HepG2 (cell line): ENCODE results near the gene DBNDD1. TPM values are rescaled to one million over a fixed set of nuclear protein-coding genes. Genes with fewer than 3 reads are reported as not detected.

Experiments
- ISX ChIP-seq: sonication (generic); formaldehyde crosslinking; conservative IDR thresholded peaks from 2 replicates; pipeline ENCODE4 v1.5.0; 2020; ENCODE audit warnings: missing genetic modification reagents
- KLF15 ChIP-seq: sonication (generic); formaldehyde crosslinking; IDR thresholded peaks from 2 replicates; pipeline ENCODE4 v1.8.1; 2023; ENCODE audit warnings: borderline replicate concordance, mild to moderate bottlenecking, inconsistent platforms, missing genetic modification reagents, mixed read lengths
- NFIB ChIP-seq: sonication (generic); formaldehyde crosslinking; IDR thresholded peaks from 2 replicates; pipeline ENCODE4 v1.9.0; 2021; ENCODE audit warnings: missing genetic modification reagents, mild to moderate bottlenecking, borderline replicate concordance
- NFKBIZ ChIP-seq: IDR thresholded peaks from 2 replicates; pipeline ENCODE4 v1.6.1; 2018; ENCODE audit warnings: missing genetic modification reagents, missing compliant biosample characterization
- PRPF4 ChIP-seq: fragments of 200-400 bp; formaldehyde crosslinking; IDR thresholded peaks from 2 replicates; pipeline ENCODE4 v1.6.1; 2016; ENCODE audit warnings: low read length, low read depth; ENCODE audit not compliant: poor library complexity, severe bottlenecking
- RBAK ChIP-seq: sonication (generic); formaldehyde crosslinking; IDR thresholded peaks from 2 replicates; pipeline ENCODE4 v1.5.1; 2020; ENCODE audit warnings: mild to moderate bottlenecking, missing genetic modification reagents
- ZBTB38 ChIP-seq: sonication (generic); formaldehyde crosslinking; IDR thresholded peaks from 2 replicates; pipeline ENCODE4 v1.5.1; 2020; ENCODE audit warnings: mild to moderate bottlenecking, missing genetic modification reagents
- ZBTB7A ChIP-seq: sonication (generic); formaldehyde crosslinking; IDR thresholded peaks from 2 replicates; pipeline ENCODE4 v1.8.0; 2022; ENCODE audit warnings: mild to moderate bottlenecking, missing genetic modification reagents
- ZFYVE20 ChIP-seq: sonication (generic); formaldehyde crosslinking; IDR thresholded peaks from 2 replicates; pipeline ENCODE4 v1.8.0; 2023; ENCODE audit warnings: low read depth, mild to moderate bottlenecking, moderate library complexity, missing genetic modification reagents, borderline replicate concordance
- ZNF101 ChIP-seq: sonication (generic); formaldehyde crosslinking; IDR thresholded peaks from 2 replicates; pipeline ENCODE4 v1.4.0; 2020; ENCODE audit warnings: mild to moderate bottlenecking, low read depth, missing genetic modification reagents, borderline replicate concordance
- ZNF17 ChIP-seq: sonication (generic); formaldehyde crosslinking; IDR thresholded peaks from 2 replicates; pipeline ENCODE4 v1.5.0; 2020; ENCODE audit warnings: mild to moderate bottlenecking, missing genetic modification reagents
- ZNF317 ChIP-seq: sonication (generic); formaldehyde crosslinking; IDR thresholded peaks from 2 replicates; pipeline ENCODE4 v1.5.0; 2020; ENCODE audit warnings: mild to moderate bottlenecking, missing genetic modification reagents
- ZNF546 ChIP-seq: sonication (generic); formaldehyde crosslinking; conservative IDR thresholded peaks from 2 replicates; pipeline ENCODE4 v1.8.1; 2023; ENCODE audit warnings: mild to moderate bottlenecking, missing genetic modification reagents
- ZNF616 ChIP-seq: sonication (generic); formaldehyde crosslinking; IDR thresholded peaks from 2 replicates; pipeline ENCODE4 v1.5.0; 2020; ENCODE audit warnings: low read depth, mild to moderate bottlenecking, missing genetic modification reagents
- ZNF629 ChIP-seq: sonication (generic); formaldehyde crosslinking; conservative IDR thresholded peaks from 2 replicates; pipeline ENCODE4 v1.5.0; 2020; ENCODE audit warnings: missing genetic modification reagents
- ZNF737 ChIP-seq: sonication (generic); formaldehyde crosslinking; IDR thresholded peaks from 2 replicates; pipeline ENCODE4 v1.5.0; 2020; ENCODE audit warnings: missing genetic modification reagents, mild to moderate bottlenecking, borderline replicate concordance
- polyA plus RNA-seq, 8 experiments: library from polyadenylated mRNA; depleted of rRNA in 3 of 8; stranded (reverse) in 7 of 8; unstranded in 1 of 8; fragments of >200 nt; fragmentation: Illumina TruSeq in 4 of 8; extraction: Trizol in 4 of 8; gene quantifications; 2 replicates each; pipeline versions ENCODE4 v1.2.1 to v1.2.3, GENCODE V29; 2011 to 2016; ENCODE audit warnings: low read depth in 4 of 8, missing spikeins in 1 of 8, mixed read lengths in 1 of 8; ENCODE audit not compliant: insufficient read depth in 1 of 8
- total RNA-seq, 5 experiments: library from RNA; depleted of rRNA; stranded (reverse); fragments of >200 nt; fragmentation: Illumina TruSeq; extraction: Trizol; gene quantifications; 2 replicates each; pipeline ENCODE4 v1.2.3, GENCODE V29; 2016; ENCODE audit warnings: low read depth in 1 of 5
- TF ChIP-seq, protein P1 (sequence below): sonication (generic); formaldehyde crosslinking; IDR thresholded peaks from 2 replicates; pipeline ENCODE4 v1.4.0; 2020; ENCODE audit warnings: mild to moderate bottlenecking, missing genetic modification reagents
- TF ChIP-seq, protein P2 (sequence below): sonication (generic); formaldehyde crosslinking; IDR thresholded peaks from 2 replicates; pipeline ENCODE4 v1.4.0; 2020; ENCODE audit warnings: mild to moderate bottlenecking, missing genetic modification reagents
- TF ChIP-seq, protein P3 (sequence below): sonication (generic); formaldehyde crosslinking; IDR thresholded peaks from 2 replicates; pipeline ENCODE4; 2020; ENCODE audit warnings: missing genetic modification reagents, mild to moderate bottlenecking, borderline replicate concordance
- TF ChIP-seq, protein P4 (sequence below): sonication (generic); formaldehyde crosslinking; IDR thresholded peaks from 2 replicates; pipeline ENCODE4 v1.4.0; 2020; ENCODE audit warnings: mild to moderate bottlenecking, missing genetic modification reagents

Gene DBNDD1
- total and polyA plus RNA-seq, 2 of the 13 experiments (the other 11 are each of a cell fraction or from before 2014, with no cell fraction given), result 17.0 to 40.4 TPM

DNA sequence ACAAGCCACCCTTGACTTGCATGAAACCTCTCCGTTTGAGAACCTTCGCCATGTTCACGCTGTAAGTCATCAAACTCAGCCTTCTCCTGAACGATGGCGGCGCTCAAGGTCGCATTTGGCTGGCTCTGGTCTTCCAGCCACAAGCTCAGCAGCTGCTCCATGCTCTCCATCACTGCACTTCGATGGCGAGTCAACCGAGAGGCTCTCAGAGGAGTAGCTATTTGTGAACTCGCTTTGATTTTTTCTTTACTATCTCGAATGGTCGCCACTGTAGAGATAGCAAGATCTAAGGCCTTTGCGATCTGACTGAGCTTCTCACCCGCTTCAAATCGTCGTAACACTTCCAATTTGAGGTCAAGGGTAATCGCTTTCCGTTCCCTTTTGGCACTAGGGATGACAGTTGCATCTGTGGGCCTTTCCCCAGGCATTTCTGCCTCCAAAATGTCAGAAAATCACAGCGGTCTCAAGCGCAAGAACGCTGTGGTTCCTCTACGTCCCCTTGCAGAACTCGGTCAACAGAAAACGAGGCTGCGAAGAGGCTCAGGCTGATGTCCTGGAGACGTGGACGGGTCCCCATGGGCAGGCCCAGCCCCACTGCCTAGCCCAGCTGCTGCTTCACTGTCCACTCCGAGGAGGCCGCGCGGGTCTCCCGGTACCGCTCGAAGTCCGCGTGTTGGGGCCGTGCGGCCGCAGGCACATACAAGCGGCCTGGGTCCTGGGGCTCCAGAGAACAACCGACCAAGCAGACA is 47.6 kb downstream of the DBNDD1 start (continued):
- TF ChIP-seq ZNF737 (CRISPR knock-in tag) (0 out of 2 replicates have a peak, but pooled peaks have one; percentile 83), ISX (CRISPR knock-in tag) (peak; percentile 51; the same call in 1 of the 2 replicates), ZNF317 (CRISPR knock-in tag) (peak; percentile 69; the same call in 1 of the 2 replicates), ZBTB38 (CRISPR knock-in tag) (peak; percentile 96), NFIB (CRISPR knock-in tag) (0 out of 2 replicates have a peak, but pooled peaks have one; percentile 79), ZNF101 (CRISPR knock-in tag) (0 out of 2 replicates have a peak, but pooled peaks have one; percentile 83), ZNF17 (CRISPR knock-in tag) (0 out of 2 replicates have a peak, but pooled peaks have one; percentile 6), ZNF629 (0 out of 2 replicates have a peak, but pooled peaks have one; percentile 18), KLF15 (CRISPR knock-in tag) (0 out of 2 replicates have a peak, but pooled peaks have one; percentile 42), PRPF4 (peak; percentile 93), ZFYVE20 (CRISPR knock-in tag) (0 out of 2 replicates have a peak, but pooled peaks have one; percentile 33), RBAK (CRISPR knock-in tag) (0 out of 2 replicates have a peak, but pooled peaks have one; percentile 55), ZNF546 (CRISPR knock-in tag) (no peak), ZBTB7A (0 out of 2 replicates have a peak, but pooled peaks have one; percentile 4), NFKBIZ (CRISPR knock-in tag) (0 out of 2 replicates have a peak, but pooled peaks have one; percentile 30), ZNF616 (CRISPR knock-in tag) (peak; percentile 19; the same call in 1 of the 2 replicates)
- TF ChIP-seq, protein P1, sequence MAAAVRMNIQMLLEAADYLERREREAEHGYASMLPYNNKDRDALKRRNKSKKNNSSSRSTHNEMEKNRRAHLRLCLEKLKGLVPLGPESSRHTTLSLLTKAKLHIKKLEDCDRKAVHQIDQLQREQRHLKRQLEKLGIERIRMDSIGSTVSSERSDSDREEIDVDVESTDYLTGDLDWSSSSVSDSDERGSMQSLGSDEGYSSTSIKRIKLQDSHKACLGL (CRISPR knock-in tag), result peak; percentile 85; the same call in 1 of the 2 replicates
- TF ChIP-seq, protein P2, sequence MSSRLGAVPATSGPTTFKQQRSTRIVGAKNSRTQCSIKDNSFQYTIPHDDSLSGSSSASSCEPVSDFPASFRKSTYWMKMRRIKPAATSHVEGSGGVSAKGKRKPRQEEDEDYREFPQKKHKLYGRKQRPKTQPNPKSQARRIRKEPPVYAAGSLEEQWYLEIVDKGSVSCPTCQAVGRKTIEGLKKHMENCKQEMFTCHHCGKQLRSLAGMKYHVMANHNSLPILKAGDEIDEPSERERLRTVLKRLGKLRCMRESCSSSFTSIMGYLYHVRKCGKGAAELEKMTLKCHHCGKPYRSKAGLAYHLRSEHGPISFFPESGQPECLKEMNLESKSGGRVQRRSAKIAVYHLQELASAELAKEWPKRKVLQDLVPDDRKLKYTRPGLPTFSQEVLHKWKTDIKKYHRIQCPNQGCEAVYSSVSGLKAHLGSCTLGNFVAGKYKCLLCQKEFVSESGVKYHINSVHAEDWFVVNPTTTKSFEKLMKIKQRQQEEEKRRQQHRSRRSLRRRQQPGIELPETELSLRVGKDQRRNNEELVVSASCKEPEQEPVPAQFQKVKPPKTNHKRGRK, result peak; percentile 86
- TF ChIP-seq, protein P3, sequence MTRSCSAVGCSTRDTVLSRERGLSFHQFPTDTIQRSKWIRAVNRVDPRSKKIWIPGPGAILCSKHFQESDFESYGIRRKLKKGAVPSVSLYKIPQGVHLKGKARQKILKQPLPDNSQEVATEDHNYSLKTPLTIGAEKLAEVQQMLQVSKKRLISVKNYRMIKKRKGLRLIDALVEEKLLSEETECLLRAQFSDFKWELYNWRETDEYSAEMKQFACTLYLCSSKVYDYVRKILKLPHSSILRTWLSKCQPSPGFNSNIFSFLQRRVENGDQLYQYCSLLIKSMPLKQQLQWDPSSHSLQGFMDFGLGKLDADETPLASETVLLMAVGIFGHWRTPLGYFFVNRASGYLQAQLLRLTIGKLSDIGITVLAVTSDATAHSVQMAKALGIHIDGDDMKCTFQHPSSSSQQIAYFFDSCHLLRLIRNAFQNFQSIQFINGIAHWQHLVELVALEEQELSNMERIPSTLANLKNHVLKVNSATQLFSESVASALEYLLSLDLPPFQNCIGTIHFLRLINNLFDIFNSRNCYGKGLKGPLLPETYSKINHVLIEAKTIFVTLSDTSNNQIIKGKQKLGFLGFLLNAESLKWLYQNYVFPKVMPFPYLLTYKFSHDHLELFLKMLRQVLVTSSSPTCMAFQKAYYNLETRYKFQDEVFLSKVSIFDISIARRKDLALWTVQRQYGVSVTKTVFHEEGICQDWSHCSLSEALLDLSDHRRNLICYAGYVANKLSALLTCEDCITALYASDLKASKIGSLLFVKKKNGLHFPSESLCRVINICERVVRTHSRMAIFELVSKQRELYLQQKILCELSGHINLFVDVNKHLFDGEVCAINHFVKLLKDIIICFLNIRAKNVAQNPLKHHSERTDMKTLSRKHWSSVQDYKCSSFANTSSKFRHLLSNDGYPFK, result peak; percentile 75; the same call in 1 of the 2 replicates
- TF ChIP-seq, protein P4, sequence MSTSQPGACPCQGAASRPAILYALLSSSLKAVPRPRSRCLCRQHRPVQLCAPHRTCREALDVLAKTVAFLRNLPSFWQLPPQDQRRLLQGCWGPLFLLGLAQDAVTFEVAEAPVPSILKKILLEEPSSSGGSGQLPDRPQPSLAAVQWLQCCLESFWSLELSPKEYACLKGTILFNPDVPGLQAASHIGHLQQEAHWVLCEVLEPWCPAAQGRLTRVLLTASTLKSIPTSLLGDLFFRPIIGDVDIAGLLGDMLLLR (CRISPR knock-in tag), result peak; percentile 3; the same call in 1 of the 2 replicates
